Measurements from ENCODE around the gene ANKRD27.
A peak's percentile ranks its signal among the peaks of the same experiment; 100 is the strongest.
"Not testable (repeated sequence)": the region's sequence is repeated elsewhere in the genome, so short reads cannot be mapped to it uniquely, and the experiment has no call there.

Gene ANKRD27

DNA sequence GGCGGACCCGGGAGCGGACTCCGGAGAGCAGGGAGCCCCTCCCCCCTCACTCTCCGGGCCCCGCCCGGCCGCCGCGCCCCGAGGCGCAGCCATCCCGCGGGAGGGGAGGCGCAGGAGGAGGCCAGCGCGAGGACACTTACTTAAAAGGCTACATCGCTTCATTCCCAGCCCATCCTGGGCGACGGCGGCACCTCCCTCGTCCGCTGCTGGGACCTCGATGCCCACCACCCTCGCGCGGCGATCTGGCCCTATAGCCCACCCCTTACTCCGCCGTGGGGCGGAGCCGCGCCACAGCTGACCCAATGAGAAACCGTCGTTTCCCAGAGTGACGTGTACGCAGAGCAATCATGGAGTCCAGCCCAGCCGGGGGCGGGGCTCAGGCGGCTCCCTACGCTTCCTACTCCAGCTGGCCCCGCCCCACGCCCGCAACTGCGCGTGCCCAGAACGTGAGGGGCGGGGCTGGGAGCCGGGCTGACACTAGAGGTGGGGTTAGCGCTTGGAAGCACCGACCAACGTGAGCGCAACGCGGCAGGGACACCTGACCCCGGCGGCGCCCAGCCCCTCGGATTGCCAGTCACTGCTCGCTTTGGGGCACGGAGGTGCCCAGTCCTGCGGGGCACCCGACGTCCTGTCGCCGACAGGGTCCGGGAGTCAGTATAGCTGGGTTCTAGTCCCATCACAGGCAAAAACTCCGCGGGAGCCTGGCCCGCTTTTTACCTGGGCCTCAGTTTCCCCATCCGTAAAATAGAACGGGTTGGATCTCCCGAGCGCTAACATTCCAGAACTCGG is at the start of gene ANKRD27:
TSS of gene ANKRD27 (minus strand) at position 250 of the 789 bp plus-strand sequence. CDS start 16,165 bp downstream, outside the sequence.
- DNase-seq: peak; percentile 98

DNA sequence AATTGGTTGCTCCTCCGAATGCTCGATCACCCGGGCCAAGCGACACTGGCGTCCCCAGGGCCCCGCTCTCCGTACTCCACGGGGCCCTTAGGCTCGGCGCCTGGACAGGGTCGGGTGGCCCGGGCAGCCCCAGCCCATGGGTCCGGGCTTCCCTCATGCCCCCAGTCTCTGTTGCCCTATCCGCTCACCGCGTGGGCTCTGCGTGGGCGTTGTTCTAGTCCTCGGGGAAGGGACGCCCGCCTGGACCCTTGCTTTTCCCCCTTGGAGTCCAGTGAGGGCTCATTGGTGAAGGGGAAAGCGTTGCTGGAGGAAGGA is 45.9 kb upstream of the ANKRD27 start:
- no peak for DNase-seq

DNA sequence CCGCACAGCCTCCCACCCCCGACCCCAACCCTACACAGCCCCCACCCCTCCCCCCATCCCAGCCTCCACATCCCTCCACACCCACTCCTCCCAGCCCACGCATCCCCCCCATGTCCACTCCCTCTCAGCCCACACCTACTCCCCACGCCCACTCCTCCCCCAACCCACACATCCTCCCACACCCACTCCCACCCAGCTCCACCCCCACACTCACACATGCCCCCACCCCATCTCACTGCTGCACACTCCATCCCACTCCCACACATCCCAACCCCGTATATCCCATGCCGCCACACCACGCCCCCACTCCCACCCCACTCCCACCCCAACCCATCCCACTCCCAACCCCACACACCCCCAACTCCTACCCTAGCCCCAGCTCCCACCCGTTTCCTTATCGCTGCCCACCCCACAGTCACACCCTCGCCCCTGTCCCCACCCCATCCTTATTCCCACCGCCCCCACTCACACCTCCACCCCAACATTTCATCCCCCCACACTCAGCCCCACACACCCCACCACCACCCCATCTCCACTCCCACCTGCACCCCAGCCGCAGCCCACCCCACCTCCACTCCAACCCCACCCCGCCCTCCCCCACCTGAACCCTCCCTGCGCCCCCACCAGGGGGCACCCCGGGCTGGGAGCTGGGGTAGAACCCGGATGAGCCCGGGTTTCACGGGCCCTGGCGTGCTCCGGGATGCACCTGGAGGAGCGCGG is 45.4 kb upstream of the ANKRD27 start:
- DNase-seq: no peak

DNA sequence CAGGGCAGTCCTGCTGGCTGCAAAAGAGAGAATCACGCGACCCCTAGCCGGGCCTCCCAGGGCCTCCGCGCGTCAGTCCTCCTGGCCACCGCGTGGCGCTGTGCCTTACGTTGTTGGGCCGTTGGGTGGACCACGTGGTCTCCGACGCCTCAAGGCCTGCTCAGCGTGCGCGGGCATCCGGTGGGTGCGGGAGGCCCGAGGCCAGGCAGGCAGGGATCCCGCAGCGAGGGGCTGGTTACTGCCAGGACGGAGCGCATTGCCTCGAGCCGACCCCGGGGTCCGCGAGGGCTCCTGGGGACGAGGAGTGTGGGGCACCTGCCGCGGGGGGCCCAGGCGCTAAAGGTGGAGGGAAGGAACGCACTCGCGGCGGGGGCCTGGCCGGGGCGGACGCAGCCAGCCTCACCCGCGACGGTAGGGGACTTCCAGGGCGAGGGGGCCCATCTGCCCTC is 44.7 kb upstream of the ANKRD27 start, which contains the start of gene TDRD12:
TSS of gene TDRD12 (plus strand) at position 157 of the 449 bp plus-strand sequence. CDS start 306 bp downstream, outside the sequence.
- no peak for DNase-seq

DNA sequence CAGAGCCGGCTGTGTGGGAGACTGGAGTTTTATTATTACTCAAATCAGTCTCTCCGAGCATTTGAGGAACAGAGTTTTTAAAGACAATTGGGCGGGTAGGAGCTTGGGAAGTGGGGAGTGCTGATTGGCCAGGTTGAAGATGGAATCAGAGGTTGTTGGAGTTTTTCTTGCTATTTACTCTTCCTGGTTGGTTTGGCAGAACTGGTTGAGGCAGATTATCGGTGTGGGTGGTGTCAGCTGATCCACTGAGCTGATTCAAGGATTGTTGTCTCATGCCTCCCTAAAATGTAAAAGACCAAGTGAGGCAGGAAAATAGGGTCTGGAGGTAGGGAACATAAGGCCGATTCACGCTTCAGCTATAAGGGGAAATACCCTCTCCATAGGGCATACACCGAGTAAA is 43.3 kb upstream of the ANKRD27 start:
- no peak for DNase-seq

DNA sequence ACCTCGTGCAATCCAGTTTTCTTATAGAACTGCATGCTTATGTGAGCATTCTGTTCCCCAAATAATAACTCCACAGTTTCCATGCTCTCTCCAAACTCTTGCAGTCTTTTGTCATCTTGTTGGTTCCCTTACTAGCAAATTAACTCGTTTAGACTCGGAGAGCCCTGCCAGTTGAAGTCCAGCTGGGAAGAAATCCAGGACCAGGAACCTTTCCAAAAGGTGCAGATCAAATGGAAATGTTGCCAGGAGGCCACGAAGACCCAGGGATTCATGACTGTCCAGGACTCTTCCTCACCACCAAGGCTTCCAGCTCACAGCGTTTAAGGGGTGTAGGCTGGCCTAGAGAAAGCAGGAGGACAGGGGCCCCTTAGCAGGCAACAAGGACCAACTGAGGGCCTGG is 42.5 kb upstream of the ANKRD27 start:
- no peak for DNase-seq

GRCh38 chr19:32716203-32716602 is 41.2 kb upstream of the ANKRD27 start:
- not testable (repeated sequence) for DNase-seq

GRCh38 chr19:32711747-32712146 is 36.8 kb upstream of the ANKRD27 start:
- DNase-seq: no peak

DNA sequence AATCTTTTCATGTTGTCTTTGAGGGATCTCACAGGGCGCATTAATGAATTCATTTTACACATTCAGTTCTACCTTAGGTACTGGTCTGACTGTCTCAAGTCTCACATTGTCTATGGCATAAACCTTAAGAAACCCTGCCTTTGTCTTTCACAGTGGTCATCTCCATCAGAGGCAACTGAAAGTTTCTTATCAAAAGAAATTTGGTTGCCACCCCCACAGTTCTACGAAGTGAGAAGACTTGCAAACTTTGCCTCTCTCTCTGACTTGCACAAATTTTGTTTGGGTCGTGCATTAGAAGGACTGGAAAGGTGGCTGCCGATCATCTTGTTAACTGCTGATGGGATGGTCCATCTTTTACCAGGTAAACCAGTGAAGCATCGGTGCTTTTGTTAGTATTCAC is 34.1 kb upstream of the ANKRD27 start:
- DNase-seq: no peak

DNA sequence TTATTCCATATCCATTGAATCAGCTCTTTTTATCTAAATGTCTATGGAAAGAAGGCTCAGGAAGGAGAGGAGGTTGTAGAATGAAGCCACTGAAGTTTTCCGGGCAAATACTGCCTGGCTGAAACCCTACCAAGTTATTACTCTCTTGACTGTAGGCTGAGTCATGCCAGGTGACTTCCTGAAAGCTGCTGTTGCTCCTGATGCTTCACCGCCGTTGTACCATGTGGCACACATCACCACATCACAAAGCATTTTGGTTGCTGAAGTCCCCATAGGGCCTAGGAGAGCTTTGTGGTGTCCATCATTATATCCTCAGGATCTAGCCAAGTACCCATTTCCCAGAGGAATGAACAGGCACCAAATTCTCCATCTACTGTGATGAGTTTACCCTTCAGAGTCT is 33.5 kb upstream of the ANKRD27 start:
- no peak for DNase-seq

DNA sequence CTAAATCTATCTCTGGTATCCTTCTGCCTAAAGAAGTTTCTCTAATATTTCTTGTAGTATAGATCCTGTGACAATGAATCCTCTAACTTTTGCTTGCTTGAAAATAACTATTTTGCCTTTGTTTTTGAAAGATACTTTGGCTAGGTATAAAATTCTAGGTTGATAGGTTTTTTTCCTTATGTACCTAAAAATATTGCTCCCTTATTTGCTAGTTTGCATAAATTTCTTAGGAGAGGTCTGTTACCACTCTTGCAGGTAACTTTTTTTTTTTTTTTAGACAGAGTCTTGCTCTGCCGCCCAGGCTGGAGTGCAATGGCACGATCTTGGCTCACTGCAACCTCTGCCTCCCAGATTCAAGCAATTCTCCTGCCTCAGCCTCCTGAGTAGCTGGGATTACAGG is 29.0 kb upstream of the ANKRD27 start:
- DNase-seq: not testable (repeated sequence)

- DNase-seq: no peak
Observed at GRCh38 chr19:32702010-32702409, 27.0 kb upstream of the ANKRD27 start.

- DNase-seq: not testable (repeated sequence)
Observed at GRCh38 chr19:32700129-32700528, 25.1 kb upstream of the ANKRD27 start.

- DNase-seq: not testable (repeated sequence)
Observed at GRCh38 chr19:32696771-32697170, 21.8 kb upstream of the ANKRD27 start.

GRCh38 chr19:32695506-32695905 is 20.5 kb upstream of the ANKRD27 start:
- DNase-seq: not testable (repeated sequence)

- DNase-seq: not testable (repeated sequence)
Observed at GRCh38 chr19:32694851-32695250, 19.9 kb upstream of the ANKRD27 start.

DNA sequence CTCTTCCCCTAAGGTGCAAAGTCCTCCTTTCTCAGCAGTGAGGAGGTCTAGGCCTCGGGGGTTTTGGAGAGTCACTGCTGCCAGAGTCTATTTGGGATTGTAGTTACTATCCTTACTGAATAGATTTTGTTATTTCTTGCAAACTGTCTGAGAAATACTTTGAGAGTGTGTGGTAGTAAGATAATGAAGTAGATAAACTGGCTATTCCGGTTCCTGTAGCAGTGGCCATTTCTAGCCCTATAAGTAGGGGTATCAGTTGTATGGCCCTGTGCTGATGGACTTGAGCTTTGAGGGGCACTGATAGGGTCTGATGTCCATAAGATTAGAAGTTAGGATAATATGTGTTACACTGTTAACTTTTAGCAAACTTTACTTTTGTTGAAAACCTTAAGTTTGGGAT is 19.3 kb upstream of the ANKRD27 start:
- DNase-seq: not testable (repeated sequence)

DNA sequence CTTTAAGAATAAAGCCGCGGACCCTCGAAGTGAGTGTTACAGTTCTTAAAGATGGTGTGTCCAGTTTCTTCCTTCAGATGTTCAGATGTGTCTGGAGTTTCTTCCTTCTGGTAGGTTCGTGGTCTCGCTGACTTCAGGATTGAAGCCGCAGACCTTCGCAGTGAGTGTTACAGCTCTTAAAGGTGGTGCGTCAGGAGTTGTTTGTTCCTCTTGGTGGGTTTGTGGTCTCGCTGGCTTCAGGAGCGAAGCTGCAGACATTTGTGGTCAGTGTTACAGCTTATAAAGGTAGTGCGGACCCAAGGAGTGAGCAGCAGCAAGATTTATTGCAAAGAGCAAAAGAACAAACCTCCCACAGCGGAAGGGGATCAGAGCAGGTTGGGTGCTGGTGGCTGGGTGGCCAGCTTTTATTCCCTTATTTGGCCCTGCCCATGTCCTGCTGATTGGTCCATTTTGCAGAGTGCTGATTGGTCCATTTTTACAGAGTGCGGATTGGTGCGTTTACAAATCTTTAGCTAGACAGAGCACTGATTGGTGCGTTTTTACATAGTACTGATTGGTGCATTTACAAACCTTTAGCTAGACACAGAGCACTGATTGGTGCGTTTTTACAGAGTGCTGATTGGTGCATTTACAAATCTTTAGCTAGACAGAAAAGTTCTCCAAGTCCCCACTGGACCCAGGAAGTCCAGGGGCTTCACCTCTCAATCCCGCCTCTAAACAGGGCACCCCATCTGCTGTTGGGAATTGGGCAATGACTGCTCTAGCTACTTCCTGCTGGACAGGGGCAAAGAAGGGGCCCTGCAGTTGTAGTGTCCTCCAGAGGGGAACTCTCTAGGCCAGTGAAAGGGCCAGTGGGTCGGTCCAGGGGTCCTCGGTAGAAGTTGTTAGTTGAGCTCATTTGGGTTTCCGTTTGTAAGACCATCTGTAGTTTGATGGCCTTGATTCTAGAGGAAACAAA is 18.4 kb upstream of the ANKRD27 start:
- DNase-seq: not testable (repeated sequence)

DNA sequence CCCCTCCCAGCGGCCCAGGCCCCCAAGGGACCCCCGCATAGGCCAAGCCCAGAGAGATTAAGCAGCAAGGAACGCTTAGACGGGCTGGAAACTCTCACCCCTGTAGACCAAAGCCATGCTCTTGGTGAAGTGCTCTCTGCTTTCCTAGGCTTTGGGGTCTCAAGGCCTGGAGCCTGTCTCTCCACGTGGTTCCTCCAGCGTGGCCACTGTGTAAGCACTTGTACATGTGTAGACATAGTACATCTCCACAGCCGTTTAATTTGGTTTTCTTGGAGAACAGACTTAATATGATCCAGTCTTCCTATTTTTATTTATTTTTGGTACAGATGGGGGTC is 17.7 kb upstream of the ANKRD27 start:
- DNase-seq: no peak

DNA sequence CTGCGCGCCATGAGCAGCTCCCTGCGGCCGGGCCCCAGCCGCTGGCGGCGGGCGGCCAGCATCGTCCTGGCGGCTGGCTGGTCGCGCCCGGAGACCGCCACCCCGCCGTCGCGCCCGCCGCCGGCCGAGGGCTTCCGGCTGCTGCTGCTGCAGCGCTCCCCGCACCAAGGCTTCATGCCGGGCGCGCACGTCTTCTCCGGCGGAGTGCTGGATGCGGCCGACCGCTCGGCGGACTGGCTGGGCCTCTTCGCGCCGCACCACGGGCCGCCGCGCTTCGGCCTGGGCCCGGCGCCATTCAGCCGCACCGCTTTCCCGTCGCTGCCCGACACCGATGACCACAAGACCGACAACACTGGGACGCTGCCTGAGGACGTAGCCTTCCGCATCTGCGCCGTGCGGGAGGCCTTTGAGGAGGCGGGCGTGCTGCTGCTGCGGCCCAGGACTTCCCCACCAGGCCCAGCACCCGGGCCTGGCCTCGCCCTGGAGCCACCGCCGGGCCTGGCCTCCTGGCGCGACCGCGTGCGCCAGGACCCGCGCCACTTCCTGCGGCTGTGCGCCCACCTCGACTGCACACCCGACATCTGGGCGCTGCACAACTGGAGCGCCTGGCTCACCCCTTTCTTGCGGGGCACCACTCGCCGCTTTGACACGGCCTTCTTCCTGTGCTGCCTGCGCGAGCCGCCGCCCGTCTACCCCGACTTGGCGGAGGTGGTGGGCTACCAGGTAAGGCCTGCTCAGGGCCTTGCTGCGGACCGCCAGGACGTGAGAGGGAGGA is 17.2 kb upstream of the ANKRD27 start:
- peak; percentile 35 for DNase-seq

DNA sequence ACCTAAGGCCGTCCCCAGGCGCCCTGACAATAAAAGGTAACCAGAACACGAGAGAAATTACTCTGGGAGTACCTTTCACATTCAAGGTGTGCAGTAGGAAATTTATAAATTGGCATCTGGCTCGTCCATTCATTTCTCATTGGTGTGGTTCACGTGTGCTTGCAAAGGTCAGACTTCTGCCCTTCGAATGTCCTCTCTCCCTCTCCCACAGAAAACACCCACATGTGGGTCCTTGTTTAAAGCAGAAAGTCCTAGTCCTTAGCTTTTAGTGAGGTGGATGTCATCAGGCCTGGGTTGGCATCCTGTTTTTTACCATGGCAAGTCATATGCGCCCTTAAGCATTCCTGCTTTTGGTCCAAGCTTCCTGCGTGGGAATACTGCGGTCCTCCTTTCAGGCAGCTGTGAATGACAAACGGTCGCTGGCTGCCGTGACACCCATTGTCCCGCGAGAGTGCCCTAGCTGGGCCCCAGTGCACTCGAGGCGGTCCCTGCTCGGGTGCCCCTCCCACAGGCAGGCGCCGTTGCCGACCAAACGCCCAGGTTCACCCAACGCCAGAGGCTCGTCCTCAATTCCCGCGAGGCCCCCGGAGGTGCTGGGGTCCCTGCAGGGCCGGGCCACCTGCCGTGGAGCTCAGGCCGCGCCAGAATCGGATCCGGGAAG is 16.4 kb upstream of the ANKRD27 start, which contains the start of gene NUDT19:
TSS of gene NUDT19 (plus strand) at position 531 of the 661 bp plus-strand sequence. CDS start 140 bp downstream, outside the sequence.
- peak; percentile 79 for DNase-seq

- DNase-seq: no peak
Observed at GRCh38 chr19:32688311-32688710, 13.3 kb upstream of the ANKRD27 start.
